ENCODE measurements around the gene HPCA.
"Not testable (repeated sequence)": the region's sequence is repeated elsewhere in the genome, so short reads cannot be mapped to it uniquely, and the experiment has no call there.

The HPCA gene

GRCh38 chr1:32903991-32904785 lies 17.9 kb downstream of the HPCA start:
- Histone ChIP-seq H3K36me3 (replicated peaks; ENCODE audit: low read depth, low read length) (no peaks in the 10 kb centered on the region), H3K9ac (ENCODE audit: low read length) (no peak overlapping the region), H3K27me3 (ENCODE audit: low read depth, low read length) (no peaks in the 10 kb centered on the region), H4K20me1 (ENCODE audit: insufficient read depth, low read length) (no peaks in the 10 kb centered on the region), H3K27ac (ENCODE audit: low read length) (no peak overlapping the region), H3K4me2 (ENCODE audit: low read length) (no peak overlapping the region), H2AFZ (ENCODE audit: low read depth, low read length) (no peak overlapping the region), H3K9me3 (ENCODE audit: insufficient read depth, low read length) (no peaks in the 10 kb centered on the region), H3K4me1 (ENCODE audit: low read length) (peaks cover 6% of the 10 kb centered on the region), H3K4me3 (ENCODE audit: low read length) (no peak overlapping the region), H3K79me2 (ENCODE audit: low read length) (no peaks in the 10 kb centered on the region)
- no peak for TF ChIP-seq EZH2phosphoT487 (IDR thresholded peaks at IDR 0.05; ENCODE audit: low read depth)
- no peak for TF ChIP-seq CTCF (IDR thresholded peaks at IDR 0.05; ENCODE audit: low read depth, low read length)

GRCh38 chr1:32904797-32905196 lies 18.5 kb downstream of the HPCA start:
- Histone ChIP-seq H3K79me2 (ENCODE audit: low read length) (no peaks in the 10 kb centered on the region), H2AFZ (ENCODE audit: low read depth, low read length) (no peak overlapping the region), H3K27me3 (ENCODE audit: low read depth, low read length) (no peaks in the 10 kb centered on the region), H4K20me1 (ENCODE audit: insufficient read depth, low read length) (no peaks in the 10 kb centered on the region), H3K4me3 (ENCODE audit: low read length) (no peak overlapping the region), H3K4me1 (ENCODE audit: low read length) (peaks cover 6% of the 10 kb centered on the region), H3K9ac (ENCODE audit: low read length) (no peak overlapping the region), H3K27ac (ENCODE audit: low read length) (no peak overlapping the region), H3K4me2 (ENCODE audit: low read length) (no peak overlapping the region), H3K9me3 (ENCODE audit: insufficient read depth, low read length) (no peaks in the 10 kb centered on the region), H3K36me3 (replicated peaks; ENCODE audit: low read depth, low read length) (no peaks in the 10 kb centered on the region)
- no peak for TF ChIP-seq EZH2phosphoT487 (IDR thresholded peaks at IDR 0.05; ENCODE audit: low read depth)
- TF ChIP-seq CTCF (IDR thresholded peaks at IDR 0.05; ENCODE audit: low read depth, low read length) = no peak

GRCh38 chr1:32905588-32905987 lies 19.3 kb downstream of the HPCA start:
- not testable (repeated sequence) for H2AFZ ChIP-seq (ENCODE audit: low read depth, low read length); H3K79me2 ChIP-seq (ENCODE audit: low read length); H3K27ac ChIP-seq (ENCODE audit: low read length); H3K4me2 ChIP-seq (ENCODE audit: low read length); H3K27me3 ChIP-seq (ENCODE audit: low read depth, low read length); H3K4me3 ChIP-seq (ENCODE audit: low read length); H4K20me1 ChIP-seq (ENCODE audit: insufficient read depth, low read length); H3K4me1 ChIP-seq (ENCODE audit: low read length); H3K9ac ChIP-seq (ENCODE audit: low read length); H3K36me3 ChIP-seq (replicated peaks; ENCODE audit: low read depth, low read length); H3K9me3 ChIP-seq (ENCODE audit: insufficient read depth, low read length)

- Histone ChIP-seq H3K9ac (ENCODE audit: low read length) (no peak overlapping the region), H3K9me3 (ENCODE audit: insufficient read depth, low read length) (no peaks in the 10 kb centered on the region), H3K4me3 (ENCODE audit: low read length) (no peak overlapping the region), H4K20me1 (ENCODE audit: insufficient read depth, low read length) (no peaks in the 10 kb centered on the region), H2AFZ (ENCODE audit: low read depth, low read length) (no peak overlapping the region), H3K27me3 (ENCODE audit: low read depth, low read length) (no peaks in the 10 kb centered on the region), H3K36me3 (replicated peaks; ENCODE audit: low read depth, low read length) (no peaks in the 10 kb centered on the region), H3K4me1 (ENCODE audit: low read length) (no peaks in the 10 kb centered on the region; the same call in 1 of the 2 replicates), H3K4me2 (ENCODE audit: low read length) (no peak overlapping the region), H3K27ac (ENCODE audit: low read length) (no peak overlapping the region), H3K79me2 (ENCODE audit: low read length) (no peaks in the 10 kb centered on the region)
- TF ChIP-seq EZH2phosphoT487 (IDR thresholded peaks at IDR 0.05; ENCODE audit: low read depth) = no peak
- no peak for TF ChIP-seq CTCF (IDR thresholded peaks at IDR 0.05; ENCODE audit: low read depth, low read length)
Measured at GRCh38 chr1:32906654-32907053, 20.4 kb downstream of the HPCA start.
